ENCODE measurements around the gene ZNF587B. TPM values are rescaled to one million over a fixed set of nuclear protein-coding genes. Genes with fewer than 3 reads are reported as not detected.
A peak's percentile ranks its signal among the peaks of the same experiment; 100 is the strongest.
"Not testable (repeated sequence)": the region's sequence is repeated elsewhere in the genome, so short reads cannot be mapped to it uniquely, and the experiment has no call there.

ZNF587B gene
- total RNA-seq, 2 experiments from 2014 or later, result 19.8 to 20.2 TPM

- peaks cover 44% of the 10 kb centered on the region for H3K36me3 Mint-ChIP-seq (ENCODE audit: low read depth)
- H3K4me1 Mint-ChIP-seq (ENCODE audit: low read depth), result peaks cover 50% of the 10 kb centered on the region
- ATAC-seq, result no peak
- intact Hi-C loops (cut with micrococcal nuclease), result no loop called here
- H3K4me3 Mint-ChIP-seq, result no peak overlapping the region
- H3K27me3 Mint-ChIP-seq, result no peaks in the 10 kb centered on the region
- POLR2A ChIA-PET, result no interaction called here
- peak overlapping the region; percentile 52 for H3K27ac Mint-ChIP-seq
- H3K9me3 Mint-ChIP-seq, result no peaks in the 10 kb centered on the region
- CTCF ChIA-PET, result no interaction called here
- no peak for TF ChIP-seq CTCF (IDR thresholded peaks at IDR 0.05)
- no peak for DNase-seq
Observed at GRCh38 chr19:57812226-57812625, 17.9 kb upstream of the ZNF587B start.

DNA sequence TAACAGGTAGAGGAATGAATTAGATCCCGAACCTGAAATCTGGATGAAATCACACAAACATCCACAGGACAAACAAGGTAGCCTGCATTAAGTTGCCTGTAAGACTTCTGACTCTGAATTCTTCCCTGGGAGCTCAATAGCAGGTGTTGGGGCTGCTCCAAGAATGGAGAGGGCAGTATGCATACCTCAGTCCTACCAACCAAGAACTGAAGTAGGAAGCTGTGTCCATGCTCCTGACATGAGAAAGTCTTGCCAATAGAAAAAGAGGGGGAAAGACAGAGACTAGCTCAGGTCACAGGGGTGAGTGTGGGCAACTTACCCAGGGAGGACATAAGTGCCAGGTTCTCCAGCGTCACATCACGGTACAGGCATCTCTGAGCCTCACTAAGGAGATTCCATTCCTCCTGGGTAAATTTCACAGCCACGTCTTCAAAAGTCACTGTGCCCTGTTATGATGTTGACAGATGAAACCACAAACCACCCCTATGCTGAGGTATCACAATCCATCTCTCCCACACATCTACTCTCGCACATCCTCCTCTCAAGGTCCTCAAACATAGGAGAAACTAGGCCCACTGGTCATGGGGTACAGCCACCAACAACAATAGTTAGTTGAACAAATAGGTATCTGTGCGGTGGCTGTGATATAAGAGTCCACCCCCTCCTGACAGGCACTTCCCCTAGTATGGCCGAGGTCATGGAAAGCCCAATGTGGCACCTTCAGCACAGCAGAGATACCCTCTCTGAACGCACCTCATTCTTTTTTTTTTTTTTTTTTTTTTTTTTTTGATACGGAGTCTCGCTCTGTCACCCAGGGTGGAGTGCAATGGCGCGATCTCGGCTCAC lies 16.9 kb upstream of the ZNF587B start:
- ATAC-seq, result peak; percentile 17
- H3K4me1 Mint-ChIP-seq (ENCODE audit: low read depth), result peaks cover 50% of the 10 kb centered on the region
- peak overlapping the region; percentile 84 for H3K27ac Mint-ChIP-seq
- peaks cover 37% of the 10 kb centered on the region for H3K36me3 Mint-ChIP-seq (ENCODE audit: low read depth)
- H3K27me3 Mint-ChIP-seq; H3K9me3 Mint-ChIP-seq; intact Hi-C loops (cut with micrococcal nuclease); CTCF ChIA-PET; POLR2A ChIA-PET: not testable (repeated sequence)
- H3K4me3 Mint-ChIP-seq, result peak overlapping the region; percentile 94
- peak; percentile 35 for DNase-seq

DNA sequence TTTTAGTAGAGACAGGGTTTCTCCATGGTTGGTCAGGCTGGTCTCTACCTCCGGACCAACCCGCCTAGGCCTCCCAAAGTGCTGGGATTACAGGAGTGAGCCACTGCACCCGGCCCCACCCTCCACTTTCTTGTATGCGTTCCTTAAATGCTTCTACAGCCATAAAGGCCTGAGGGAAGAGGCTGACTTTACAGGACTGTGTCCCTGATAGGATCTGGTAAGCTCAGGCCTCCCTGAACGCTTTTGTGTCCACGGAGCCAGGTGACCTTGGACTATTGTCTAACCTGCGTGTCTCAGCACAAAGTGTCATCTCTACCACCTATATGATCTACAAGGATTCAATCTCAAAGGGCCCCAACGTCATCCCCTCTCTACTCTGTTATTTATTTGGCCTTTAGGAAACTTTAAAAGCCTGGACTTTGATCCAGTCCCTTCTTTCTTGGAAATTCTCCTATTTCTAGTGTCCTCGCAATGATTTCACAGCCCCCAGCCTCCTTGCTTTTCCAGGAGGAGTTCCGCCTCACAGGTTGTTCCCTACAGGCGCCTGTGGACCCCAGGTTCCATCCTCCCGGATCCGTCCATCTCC lies 16.1 kb upstream of the ZNF587B start:
- intact Hi-C loops (cut with micrococcal nuclease), result no loop called here
- CTCF ChIA-PET, result no interaction called here
- Mint-ChIP-seq H3K27me3 (no peaks in the 10 kb centered on the region), H3K36me3 (ENCODE audit: low read depth) (peaks cover 33% of the 10 kb centered on the region), H3K4me3 (peak overlapping the region; percentile 94), H3K27ac (peak overlapping the region; percentile 90), H3K9me3 (no peaks in the 10 kb centered on the region), H3K4me1 (ENCODE audit: low read depth) (peaks cover 50% of the 10 kb centered on the region)
- POLR2A ChIA-PET, result interaction anchor here (1.6 kb wide), 1 partner anchor 12 kb away, joined by 6 read pairs; no protein-coding TSS in a partner anchor
- no peak for TF ChIP-seq CTCF (IDR thresholded peaks at IDR 0.05)
- no peak for DNase-seq
- no peak for ATAC-seq

DNA sequence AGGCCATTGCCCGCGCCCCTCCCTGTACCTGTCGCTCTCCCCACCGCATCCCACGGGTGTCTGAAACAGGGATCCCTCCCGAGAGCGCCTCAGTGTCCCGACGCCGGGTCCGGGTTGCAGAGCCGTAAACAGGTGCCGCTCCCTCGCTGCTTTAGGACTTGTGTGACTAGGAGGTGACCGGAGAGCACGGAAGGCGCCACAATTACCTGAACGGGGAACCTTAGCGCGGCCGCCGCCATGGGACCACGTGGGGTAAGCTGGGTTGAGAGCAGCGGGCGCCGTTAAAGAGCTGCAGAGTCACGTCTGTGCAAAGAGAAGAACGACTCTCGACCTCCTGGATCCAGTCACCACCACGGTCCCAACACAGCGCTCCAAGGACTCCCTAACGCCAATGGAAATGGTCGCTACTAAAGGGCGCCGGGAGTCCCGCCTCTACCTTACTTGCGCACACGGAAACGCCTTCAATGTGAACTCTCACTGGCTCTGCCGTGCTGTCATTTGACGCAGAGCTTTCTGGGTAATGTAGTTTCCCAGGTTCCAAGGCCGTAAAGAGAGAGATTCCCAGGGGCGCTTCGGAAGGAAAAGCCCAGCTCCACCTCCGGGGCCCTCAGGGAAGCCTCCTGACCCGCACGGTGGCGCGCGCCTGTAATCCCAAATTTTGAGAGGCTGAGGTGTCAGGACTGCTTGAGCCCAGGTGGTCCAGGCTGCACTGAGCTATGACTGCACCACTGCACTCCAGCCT lies 15.4 kb upstream of the ZNF587B start, which contains the start of gene ZNF552:
Gene ZNF552, minus strand, starts transcription at position 409 of the 742 bp plus-strand sequence. Its CDS starts 170 bp downstream, at position 239.
- H3K27ac Mint-ChIP-seq, result peak within 1 kb of the TSS; percentile 90
- ChIA-PET CTCF (no interaction called here), POLR2A (interaction anchor here (0.6 to 1.6 kb wide), 5 partner anchors 11 to 144 kb away, joined by 3 to 6 read pairs (median 3); partner anchors contain the start of gene ZNF776)
- peaks cover 30% of the 10 kb centered on the region for H3K36me3 Mint-ChIP-seq (ENCODE audit: low read depth)
- ATAC-seq, result peak; percentile 80
- H3K9me3 Mint-ChIP-seq, result no peaks in the 10 kb centered on the region
- DNase-seq, result peak; percentile 86
- no peak for TF ChIP-seq CTCF (IDR thresholded peaks at IDR 0.05)
- intact Hi-C loops (cut with micrococcal nuclease), result no loop called here
- peak within 1 kb of the TSS; percentile 94 for H3K4me3 Mint-ChIP-seq
- H3K27me3 Mint-ChIP-seq, result no peaks in the 10 kb centered on the region
- peaks cover 44% of the 10 kb centered on the region for H3K4me1 Mint-ChIP-seq (ENCODE audit: low read depth)

- Mint-ChIP-seq H3K36me3 (ENCODE audit: low read depth) (peaks cover 32% of the 10 kb centered on the region), H3K4me1 (ENCODE audit: low read depth) (peaks cover 44% of the 10 kb centered on the region), H3K4me3 (peak overlapping the region; percentile 94), H3K9me3 (no peaks in the 10 kb centered on the region), H3K27me3 (no peaks in the 10 kb centered on the region), H3K27ac (peak overlapping the region; percentile 90)
- no peak for DNase-seq
- CTCF ChIA-PET, result no interaction called here
- POLR2A ChIA-PET, result interaction anchor here (0.6 to 1.6 kb wide), 5 partner anchors 11 to 143 kb away, joined by 3 to 6 read pairs (median 3); partner anchors contain the start of gene ZNF776
- no peak for TF ChIP-seq CTCF (IDR thresholded peaks at IDR 0.05)
- intact Hi-C loops (cut with micrococcal nuclease), result no loop called here
- ATAC-seq, result no peak
Observed at GRCh38 chr19:57815247-57816075, 14.6 kb upstream of the ZNF587B start.
